ENCODE results near the gene SGK1.

Gene SGK1

GRCh38 chr6:134317471-134318131 is at the start of gene SGK1:
Gene SGK1 (minus strand): TSS chr6:134318112. CDS start chr6:134317460, 652 bp downstream.
- peak in 41 of 51 donors; percentile 28 to 92 (median 53) for DNase-seq

DNA sequence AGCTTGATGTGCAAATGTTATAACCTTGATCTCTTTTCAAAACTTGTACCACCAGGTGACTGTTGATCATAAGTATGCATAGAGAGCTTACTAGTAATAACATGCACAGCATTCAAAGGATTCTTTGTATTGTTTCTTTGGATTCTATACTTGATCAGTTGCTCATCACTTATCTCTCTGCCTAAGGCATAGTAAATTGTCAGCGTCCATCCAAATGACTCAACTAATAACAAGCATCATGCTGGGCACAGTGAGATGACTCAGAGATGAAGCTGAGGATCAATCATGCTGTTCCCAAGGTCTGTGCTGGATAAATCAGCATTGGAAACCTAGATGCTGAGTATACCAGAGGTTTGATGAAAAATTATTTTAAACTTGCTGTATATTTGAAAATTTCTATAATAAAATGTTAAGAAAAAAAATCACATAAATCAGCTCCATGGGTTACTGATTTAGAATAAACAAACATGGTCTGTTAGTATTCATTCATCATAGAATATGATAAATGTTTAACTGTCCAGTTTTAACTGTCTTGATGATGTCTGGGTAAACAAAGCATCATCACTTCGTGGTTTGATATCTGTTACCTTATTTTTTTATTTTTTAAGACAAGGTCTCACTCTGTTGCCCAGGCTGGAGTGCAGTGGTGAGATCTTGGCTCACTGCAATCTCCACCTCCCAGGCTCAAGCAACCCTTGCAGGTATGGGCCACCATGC is 45.6 kb upstream of the SGK1 start:
- DNase-seq: no peak

GRCh38 chr6:134361011-134361410 is 43.1 kb upstream of the SGK1 start:
- DNase-seq: no peak

- no peak for DNase-seq
Measured at GRCh38 chr6:134359302-134359701, 41.4 kb upstream of the SGK1 start.

DNA sequence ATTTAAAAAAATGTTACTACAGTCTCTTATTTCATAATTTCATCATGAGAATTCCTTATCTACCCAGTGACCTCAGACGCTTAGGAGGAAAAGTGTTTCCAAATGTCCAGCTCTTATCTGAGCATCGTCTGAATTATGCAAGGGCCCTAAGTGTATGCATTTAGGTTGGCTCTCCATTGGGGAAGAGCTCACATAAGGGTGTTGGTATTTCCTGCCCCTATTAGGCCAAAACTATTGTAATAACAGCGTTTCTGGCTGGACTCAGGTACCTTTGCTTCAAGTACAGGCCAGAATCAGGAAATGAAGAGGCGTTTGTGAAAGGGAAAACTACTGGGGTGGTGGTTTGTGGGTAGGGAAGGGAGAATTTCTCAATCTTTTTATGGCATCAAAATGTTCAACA is 40.4 kb upstream of the SGK1 start:
- no peak for DNase-seq

DNA sequence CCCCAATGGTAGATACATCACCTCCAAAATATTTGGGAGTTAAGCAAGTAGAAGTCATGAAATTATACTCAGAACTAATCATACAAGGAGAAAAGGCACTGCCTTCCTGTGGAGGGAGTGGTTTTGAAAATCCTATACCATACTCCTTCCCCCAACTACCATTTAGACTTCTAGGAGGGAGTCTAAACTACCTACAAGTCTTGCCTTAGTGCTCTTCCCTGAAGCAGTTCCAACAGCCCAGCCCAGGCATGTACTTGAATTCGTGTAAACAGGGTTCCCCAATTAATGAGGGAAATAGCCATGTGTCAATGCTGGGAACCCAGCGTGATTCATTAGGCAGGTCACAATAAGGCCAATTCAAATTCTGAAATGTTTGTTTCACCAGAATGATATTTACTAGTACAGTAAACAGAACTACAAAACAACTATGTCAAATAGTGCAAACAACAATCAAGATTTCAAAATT is 39.1 kb upstream of the SGK1 start:
- no peak for DNase-seq

- no peak for DNase-seq
Measured at GRCh38 chr6:134356405-134356804, 38.5 kb upstream of the SGK1 start.

DNA sequence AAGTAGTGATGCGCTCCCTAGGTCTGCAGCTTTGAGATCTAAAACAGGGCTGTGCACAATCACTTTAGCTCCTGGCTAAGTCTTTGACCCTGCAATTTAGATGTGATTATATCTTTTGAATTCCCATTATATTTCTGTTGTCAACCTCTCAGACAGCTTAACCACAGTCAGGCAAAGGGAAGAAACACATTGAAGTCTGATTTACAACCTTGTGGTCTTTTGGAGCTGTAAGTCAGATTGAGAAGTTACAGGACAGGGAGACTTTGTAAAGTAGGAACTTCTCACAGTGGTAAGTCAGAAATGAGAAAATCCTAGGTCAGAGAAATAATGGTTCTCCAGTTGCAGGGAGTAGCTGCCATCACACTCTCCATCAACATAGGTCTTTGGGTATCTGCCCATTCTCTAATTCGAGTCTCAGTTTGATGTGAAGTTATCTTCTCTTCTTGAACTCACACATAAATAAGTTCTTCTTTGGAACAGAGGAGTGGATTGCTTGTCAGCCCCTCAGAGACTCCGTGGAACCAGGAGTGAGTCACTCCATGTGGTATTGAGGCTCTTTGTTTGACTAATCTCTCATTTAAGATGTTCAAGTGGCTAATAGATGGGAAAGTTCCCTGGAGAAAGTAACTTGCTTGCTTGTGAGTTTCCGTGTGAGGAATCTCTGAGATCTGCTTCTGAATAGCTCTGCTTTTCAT is 35.0 kb upstream of the SGK1 start:
- DNase-seq: no peak

DNA sequence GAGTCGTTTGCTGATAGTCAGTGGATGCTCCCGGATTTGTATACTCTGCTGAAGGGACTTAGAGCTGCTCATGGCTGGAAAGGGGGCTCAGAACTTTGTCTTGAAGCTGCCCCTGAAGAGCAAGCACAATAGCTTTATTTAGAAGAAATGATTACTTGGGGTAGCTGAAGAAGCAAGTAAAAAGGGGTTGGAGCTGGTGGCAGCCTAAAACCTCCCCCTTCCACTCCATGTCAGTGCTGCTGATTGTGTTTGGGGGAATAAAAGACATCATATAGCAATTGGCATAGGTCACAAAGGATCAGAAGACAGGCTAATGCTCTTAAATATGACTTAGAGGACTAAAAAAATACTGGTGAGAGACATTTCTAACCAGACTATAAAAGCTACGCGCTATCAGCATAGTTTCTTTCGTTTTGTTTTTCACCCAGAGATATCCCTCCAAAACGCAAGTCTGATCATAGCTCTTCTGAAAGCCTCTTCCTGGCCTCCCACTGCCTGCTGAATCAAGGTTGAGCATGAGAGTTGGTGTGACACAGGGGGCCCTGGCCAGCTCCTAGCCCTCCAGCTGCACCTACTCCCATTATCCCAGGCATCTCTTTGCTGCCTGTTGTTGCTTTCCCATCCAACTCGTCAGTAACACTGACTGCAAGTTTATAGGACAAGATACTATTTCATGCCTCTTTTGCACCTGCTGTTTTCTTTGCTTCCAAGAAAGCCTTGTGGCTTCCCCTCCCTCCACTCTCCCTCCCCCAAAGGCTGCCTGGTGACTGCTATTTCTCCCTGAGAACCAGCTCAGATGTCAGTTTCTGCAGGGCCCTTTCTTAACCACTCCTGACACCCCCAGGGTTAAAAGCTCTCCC is 33.9 kb upstream of the SGK1 start:
- DNase-seq: peak in 1 of 51 donors; percentile 37

GRCh38 chr6:134347885-134348805 is 30.2 kb upstream of the SGK1 start:
- peak in 11 of 51 donors; percentile 8 to 70 (median 13) for DNase-seq

DNA sequence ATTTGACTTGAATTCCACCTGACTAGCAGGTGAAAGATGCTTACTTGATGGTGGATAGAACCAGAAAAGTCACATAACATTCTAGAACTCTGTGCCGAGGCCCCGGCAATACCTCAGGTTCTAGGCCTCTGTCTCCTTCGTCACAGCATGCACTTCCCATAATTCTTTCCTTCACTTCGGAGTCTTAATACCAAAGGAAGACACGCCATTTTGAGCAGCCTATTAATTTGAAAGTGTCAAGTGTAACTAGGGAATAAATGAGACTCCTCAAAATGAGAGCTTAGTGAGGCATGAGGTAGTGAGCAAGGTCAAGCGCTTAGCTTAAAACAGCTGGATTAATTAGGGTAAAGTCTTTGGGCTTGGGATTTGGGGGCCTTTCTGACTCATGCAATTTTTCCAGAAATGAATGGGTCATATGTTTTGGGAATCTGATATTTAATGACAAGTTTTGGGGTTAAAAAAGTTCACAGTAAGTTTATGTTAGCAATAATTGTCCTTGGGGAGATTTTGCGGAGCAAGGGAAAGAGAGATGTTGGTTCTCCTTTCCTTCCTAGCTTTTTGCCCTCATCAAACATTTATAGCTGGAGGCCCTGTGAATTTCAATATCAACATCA is 29.1 kb upstream of the SGK1 start:
- DNase-seq: no peak

GRCh38 chr6:134345789-134346188 is 27.9 kb upstream of the SGK1 start:
- DNase-seq: peak in 1 of 51 donors; percentile 27

DNA sequence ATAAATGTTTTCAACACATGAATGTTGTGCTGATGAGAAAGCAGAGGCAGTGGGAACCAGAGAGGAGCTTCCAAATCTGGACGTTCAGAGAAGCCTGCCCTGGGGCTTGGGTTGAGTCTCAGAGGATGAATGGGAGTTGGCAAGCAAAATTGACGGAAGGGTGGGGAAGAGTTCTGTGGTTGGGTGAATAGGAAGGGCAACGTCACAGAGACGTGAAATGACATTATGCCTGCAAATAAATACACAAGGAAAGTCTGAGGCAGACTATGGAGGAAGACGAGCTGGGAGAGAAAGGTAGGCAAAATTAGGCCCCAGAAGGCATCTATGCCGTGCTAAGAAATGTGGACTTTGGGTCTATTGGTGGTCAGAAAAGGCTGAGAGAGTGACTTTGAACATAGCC is 25.2 kb upstream of the SGK1 start:
- no peak for DNase-seq

- no peak for DNase-seq
Measured at GRCh38 chr6:134341999-134342567, 24.2 kb upstream of the SGK1 start.

GRCh38 chr6:134340179-134340975 is 22.5 kb upstream of the SGK1 start:
- DNase-seq: no peak

DNA sequence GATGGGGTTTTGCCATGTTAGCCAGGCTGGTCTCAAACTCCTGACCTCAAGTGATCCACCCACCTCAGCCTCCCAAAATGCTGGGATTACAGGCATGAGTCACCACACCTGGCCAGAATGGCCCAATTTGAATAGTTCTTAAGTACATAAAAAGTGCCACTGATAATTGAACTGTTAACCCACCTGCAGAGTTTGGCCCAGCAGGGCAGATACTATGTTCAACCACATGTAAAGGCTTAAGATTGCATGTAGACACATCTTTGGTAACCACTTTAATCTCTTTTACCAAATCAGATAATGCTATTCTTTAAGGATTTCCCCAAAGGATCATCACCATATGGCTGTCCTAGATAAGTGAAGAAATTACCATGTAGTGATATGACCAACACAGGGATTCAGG is 21.3 kb upstream of the SGK1 start:
- DNase-seq: no peak

DNA sequence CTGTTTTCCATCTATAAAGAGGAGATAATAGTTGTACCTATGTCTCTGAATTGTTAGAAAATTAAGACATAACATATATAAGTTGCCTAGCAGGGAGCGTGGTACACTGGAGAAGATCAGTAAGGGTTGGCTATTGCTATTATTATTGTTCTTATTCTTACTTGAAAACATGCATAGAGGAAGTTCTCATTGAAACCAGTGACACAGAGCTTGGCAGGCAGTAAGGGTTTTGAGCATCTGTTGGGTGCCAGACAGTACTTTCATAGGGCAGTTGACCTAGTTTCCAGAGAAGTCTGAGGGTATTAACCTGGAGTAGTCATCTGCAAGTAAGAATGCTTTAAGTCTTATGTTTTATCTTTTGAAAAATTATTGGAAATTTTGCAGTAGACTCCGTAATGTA is 13.3 kb upstream of the SGK1 start:
- DNase-seq: no peak

DNA sequence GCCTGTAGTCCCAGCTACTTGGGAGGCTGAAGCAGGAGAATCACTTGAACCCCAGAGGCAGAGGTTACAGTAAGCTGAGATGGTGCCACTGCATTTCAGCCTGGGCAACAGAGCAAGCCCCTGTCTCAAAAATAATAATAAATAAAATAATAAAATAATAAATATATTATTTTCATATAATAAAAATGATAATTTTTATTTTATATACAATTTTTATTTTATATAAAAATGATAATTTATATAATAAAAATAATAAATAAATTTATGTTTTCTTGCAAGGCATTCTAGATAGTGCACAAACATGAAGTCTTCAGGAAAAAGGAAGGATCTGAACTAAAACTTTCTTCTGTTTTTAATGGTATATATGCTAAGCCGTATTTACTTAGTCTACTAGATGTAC is 12.6 kb upstream of the SGK1 start:
- no peak for DNase-seq

DNA sequence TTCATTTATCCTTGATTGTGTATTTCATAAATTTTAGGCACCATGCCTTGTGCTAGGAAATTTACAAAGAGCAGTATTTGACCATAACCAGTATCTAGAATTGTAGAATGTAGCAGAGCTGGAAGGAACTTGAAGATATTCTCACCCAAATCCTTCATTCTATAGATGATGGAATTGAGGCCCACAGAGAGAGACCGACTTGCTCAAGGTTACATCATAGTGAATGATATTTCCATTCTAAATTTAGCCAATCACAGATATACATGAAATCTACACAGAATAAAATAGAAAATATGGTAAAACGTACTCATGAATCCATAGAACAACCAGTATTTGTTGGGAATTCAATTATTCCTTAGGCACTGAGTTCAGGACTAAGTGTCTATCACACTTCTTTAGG is 10.9 kb upstream of the SGK1 start:
- DNase-seq: no peak
